GM21381 (cell line): ENCODE data around the gene TBPL2.
"Not testable (repeated sequence)": the region's sequence is repeated elsewhere in the genome, so short reads cannot be mapped to it uniquely, and the experiment has no call there.

Source experiments
- ATAC-seq: cut with Tn5 transposase; IDR thresholded peaks from one replicate; pipeline ENCODE4 v1.9.1; 2021; ENCODE audit warnings: mild to moderate bottlenecking, moderate library complexity; ENCODE audit not compliant: unreplicated experiment

Gene TBPL2

GRCh38 chr14:55446127-55446736 lies 5.8 kb upstream of the TBPL2 start:
- no peak for ATAC-seq

- ATAC-seq: no peak
Observed at GRCh38 chr14:55441286-55441685, 870 bp upstream of the TBPL2 start.

- ATAC-seq: no peak
Observed at GRCh38 chr14:55438066-55438683, 2.2 kb downstream of the TBPL2 start.

DNA sequence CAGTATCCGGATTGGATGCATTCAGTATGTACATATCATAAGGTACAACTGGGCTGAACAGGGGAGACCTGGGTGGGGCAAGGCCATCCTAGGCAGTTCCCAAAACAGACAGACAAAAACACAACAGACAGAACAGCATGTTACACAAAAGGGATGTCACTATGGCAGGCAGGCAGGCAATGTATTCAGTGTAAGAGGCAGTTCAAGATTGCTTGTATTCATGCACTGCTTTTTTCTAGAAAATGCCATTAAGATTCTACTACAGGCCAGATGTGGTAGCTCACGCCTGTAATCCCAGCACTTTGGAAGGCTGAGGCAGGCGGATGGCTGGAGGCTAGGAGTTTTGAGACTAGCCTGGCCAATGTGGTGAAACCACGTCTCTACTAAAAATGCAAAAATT lies 3.5 kb downstream of the TBPL2 start:
- no peak for ATAC-seq

DNA sequence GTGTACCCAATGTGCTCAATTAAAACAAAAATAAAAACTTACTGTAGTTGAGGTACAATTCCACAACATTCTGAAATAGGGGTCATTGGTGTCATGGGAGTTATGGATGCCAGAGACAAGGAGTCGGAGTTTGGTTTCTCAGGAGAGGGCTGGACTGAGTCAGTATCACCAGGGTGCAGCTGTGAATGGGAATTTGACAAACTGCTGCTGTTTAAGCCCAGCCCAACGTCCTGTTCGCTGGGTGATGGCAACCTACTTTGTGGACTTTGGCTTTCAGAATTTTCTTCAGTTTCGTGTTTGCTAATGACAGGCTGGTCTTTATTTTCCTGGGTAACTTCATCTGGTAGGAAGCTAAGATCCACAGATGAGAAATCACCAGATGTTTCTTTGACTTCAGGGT lies 3.9 kb downstream of the TBPL2 start:
- ATAC-seq: no peak

DNA sequence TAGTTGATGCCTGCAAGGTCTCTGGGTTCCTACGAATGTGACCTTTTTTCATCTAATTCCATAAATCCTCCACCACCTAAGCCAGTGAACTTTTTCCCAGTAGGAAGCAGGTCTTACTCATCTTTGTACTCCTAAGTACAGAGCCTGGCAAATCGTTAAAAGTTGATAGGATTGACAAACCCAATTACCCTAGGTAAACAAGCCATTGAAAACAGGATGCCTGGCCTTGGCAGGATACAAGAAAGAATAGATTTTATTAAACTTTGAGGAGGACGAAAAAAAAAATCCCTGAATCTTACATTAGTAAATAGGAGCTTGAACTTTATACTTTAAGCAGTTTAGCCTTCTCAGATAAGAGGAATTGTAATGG lies 5.6 kb downstream of the TBPL2 start:
- no peak for ATAC-seq

DNA sequence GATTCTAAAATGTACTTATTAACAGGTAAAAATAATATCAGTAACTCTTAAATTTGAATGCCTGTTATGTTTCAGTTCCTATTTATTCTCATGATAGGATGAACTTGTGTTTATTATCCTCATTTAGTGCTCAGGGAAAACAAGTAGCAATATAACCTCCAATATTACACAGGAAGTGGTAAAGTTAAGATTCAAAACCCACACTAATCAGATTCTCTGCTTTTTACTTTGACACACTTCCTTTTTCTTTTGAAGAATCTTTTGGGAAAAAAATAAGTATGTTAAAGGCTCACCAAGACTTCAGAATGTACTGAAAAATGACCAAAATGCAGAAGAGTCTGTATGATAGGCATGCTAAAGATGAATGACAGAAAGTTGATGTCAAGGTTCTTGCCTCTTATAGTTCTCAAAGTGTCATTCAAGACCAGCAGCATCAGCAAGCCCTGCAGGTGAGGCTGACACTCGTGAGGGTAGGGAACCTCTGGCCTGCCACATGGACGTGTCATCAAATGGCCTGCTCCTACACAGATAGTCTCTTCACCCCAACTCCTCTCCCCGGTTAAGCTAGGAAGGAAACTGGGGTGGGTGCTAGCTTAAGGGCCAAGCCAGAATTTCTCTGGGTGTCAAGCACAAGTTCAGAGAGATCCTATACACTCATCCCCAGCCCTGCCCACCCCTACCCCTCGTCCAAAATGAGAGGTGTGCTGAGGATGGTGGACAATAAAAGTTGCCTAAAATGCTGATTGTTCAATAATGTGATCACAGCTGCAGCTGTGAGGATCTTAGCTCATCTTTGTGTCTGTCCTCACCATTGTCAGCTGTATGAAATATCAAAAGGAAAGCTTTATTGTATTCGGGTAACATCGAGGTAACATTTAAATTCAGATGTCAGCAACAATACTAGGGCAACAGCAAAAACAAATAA lies 6.3 kb downstream of the TBPL2 start:
- no peak for ATAC-seq

- no peak for ATAC-seq
Observed at GRCh38 chr14:55432628-55433027, 7.8 kb downstream of the TBPL2 start.

DNA sequence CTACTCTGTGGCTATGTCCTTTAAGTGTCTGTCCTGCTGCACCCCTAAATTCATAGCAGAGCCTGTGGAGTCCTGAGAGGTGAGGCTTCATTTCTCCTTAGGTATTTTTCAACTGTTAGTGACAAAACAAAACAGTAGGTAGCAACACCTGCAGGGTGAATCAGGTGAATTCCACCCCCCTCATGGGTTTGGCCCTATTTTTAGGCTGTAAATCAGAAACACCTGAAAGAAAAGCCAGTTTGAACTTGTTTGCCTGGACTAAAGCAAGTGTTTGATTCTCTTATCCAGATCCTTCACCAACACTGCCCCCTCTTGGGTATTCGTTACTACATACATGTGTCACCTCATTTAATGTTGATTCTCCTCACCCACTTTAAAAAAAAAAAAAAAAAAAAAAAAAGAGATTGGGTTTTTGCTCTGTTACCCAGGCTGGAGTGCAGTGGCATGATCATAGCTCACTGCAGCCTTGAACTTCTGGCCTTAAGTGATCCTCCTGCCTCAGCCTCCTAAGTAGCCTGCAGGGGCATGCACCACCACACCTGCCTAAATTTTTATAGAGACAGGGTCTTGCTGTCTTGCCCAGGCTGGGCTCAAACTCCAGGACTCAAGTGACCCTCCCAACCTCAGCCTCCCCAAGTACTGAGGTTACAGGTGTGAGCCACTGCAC lies 10.3 kb downstream of the TBPL2 start:
- peak; percentile 63 for ATAC-seq

DNA sequence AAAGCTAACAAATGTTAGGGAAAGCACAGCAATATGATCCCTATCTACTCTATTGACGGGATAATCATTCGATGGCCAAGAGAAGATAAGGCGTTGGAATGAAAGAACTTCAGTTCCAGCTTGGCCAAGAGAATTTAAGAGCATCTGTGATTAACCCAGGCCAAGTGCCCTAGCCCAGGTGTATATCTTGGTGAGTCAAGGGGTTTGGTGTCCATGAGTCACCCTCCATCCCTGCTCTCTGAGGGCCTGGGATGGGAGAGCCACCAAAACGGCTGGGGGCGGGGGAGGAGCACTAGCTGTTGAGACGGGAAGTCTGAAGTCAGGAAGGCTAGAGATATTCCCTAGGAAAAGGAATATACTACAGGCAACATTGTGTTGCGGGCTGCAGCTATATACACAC lies 13.0 kb downstream of the TBPL2 start:
- no peak for ATAC-seq

DNA sequence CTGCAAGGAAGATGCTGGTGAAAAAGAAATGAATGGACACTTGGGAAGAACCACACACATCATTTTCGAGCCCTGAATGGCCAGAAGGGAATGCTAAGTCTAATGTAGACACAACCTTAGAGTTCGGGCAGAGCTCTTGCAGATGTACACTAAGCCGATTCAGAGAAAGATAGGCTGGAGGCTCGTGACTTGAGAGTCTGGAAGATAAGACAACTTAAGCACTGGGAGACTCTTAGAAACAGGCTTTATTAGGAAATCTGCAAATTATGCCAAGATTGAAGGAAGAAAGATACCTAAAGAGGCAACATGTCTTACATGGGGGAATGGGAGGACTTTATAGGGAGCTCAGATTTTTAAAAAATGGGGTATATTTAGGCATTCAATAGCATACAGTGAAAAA lies 13.5 kb downstream of the TBPL2 start:
- ATAC-seq: no peak

DNA sequence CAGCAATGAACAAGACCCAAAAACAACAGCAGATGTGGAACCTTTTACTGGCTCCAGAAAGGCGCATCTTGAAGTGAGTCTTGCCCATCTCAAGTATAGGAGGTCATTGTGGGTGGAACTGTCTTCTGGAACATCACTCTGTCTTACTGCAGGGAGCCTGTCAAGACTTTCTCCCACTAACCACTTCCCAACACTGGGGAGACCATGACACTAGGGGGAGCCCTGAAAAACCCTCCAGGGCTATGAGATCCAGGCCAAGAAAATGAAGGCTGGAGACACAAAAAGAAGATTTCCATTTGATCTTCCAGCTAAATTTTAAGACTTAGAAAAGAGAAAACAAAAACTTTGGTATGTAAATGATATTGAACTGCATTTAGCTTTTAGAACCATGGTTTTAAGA lies 15.3 kb downstream of the TBPL2 start:
- ATAC-seq: no peak

GRCh38 chr14:55423969-55424368 lies 16.4 kb downstream of the TBPL2 start:
- no peak for ATAC-seq

DNA sequence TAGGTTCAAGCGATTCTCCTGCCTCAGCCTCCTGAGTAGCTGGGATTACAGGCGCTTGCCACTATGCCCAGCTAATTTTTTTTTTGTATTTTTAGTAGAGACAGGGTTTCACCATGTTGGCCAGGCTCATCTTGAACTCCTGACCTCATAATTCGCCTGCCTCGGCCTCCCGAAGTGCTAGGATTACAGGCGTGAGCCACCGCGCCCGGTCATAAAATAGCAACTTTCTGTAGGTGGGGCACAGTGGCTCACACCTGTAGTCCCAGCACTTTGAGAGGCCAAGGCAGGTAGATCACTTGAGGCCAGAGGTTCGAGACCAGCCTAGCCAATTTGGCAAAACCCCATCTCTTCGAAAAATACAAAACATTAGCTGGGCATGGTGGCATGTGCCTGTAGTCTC lies 18.1 kb downstream of the TBPL2 start:
- ATAC-seq: not testable (repeated sequence)

DNA sequence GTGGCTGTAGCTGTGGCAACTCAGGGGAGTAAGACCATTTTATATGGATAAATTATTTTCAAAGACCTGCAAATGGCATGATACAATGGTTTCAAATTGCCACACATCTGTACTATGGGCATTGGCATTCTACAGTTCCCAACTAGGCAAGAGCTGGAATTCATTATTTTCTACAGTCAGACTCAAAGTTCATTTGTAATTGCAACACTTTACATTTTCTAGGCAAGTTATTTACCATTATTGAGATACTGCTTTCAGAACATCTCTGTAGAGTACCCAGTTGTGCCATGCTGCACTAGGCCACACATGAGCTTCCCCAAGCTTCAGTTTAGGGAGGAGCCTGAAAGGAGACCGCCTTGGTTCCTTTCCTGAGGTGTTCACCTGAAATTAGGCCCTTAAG lies 20.8 kb downstream of the TBPL2 start:
- no peak for ATAC-seq

GRCh38 chr14:55418411-55418810 lies 22.0 kb downstream of the TBPL2 start:
- ATAC-seq: no peak

DNA sequence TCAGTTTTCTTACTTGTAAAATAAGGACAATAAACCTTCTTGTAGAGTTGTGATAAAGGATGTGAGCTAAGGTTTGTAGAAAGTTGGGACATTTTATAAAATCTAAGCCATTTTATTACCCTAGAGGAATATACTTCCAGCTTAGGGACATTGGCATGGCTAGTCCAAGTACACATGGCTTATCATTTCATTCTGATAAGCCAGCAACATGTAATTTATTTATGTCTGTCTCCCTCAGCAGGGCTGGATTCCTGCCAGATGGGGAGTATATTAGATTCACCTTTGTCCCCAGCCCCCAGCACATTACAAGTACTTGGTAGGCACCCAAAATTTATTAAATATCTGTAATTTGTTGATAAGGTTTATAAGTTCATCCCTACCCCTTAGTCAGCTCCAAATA lies 22.5 kb downstream of the TBPL2 start:
- no peak for ATAC-seq

- ATAC-seq: no peak
Observed at GRCh38 chr14:55416866-55417265, 23.6 kb downstream of the TBPL2 start.

DNA sequence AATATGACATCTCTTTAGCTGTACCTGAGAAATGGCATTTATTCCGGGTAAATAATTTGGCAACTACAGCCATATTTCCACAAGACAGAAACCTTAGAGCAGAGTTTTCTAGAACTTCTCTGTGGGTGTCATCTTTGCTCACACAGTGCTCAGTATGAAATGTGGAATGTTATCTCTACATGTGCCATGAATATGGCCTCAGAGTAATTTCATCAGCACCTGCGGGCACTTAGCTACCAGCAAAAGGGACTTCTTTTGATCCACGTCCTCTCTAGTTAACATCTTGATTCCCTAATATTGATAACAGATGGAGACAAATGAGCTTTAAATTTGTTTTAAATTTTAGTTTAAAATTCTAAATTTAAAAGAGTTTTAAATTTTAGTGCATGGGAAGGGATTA lies 25.9 kb downstream of the TBPL2 start:
- no peak for ATAC-seq

- no peak for ATAC-seq
Observed at GRCh38 chr14:55412676-55413075, 27.7 kb downstream of the TBPL2 start.
